Heart right ventricle (tissue), 16 donors: ENCODE results near the gene AGBL1. TPM values are rescaled to one million over a fixed set of nuclear protein-coding genes. Genes with fewer than 3 reads are reported as not detected.
A peak's percentile ranks its signal among the peaks of the same experiment; 100 is the strongest.
"Not testable (repeated sequence)": the region's sequence is repeated elsewhere in the genome, so short reads cannot be mapped to it uniquely, and the experiment has no call there.

Source experiments
- ATAC-seq, 8 donors: fragments of 200-7000 bp; cut with Tn5 transposase; one replicate each; pipeline ENCODE4 v1.9.1; 2020; ENCODE audit warnings: mild to moderate bottlenecking in 8 of 8, moderate library complexity in 8 of 8, moderate number of reproducible peaks in 1 of 8
- DNase-seq, 2 donors: peaks; one replicate each; pipeline ENCODE4 v3.0.0-alpha.2; 2020
- H3K27ac ChIP-seq, 10 donors: fragments of 200-600 bp; sonication (generic) in 2 of 10; one replicate each; pipeline versions ENCODE4 v1.5.0 to v1.8.0; 2020 to 2022; ENCODE audit warnings: mild to moderate bottlenecking in 3 of 10
- H3K27me3 ChIP-seq, 7 donors: fragments of 200-600 bp; one replicate each; pipeline ENCODE4 v1.8.0; 2021 to 2022; ENCODE audit warnings: mild to moderate bottlenecking in 2 of 7
- H3K36me3 ChIP-seq, 9 donors: fragments of 200-600 bp; sonication (generic) in 1 of 9; one replicate each; pipeline versions ENCODE4 v1.5.0 to v1.8.0; 2020 to 2022; ENCODE audit warnings: mild to moderate bottlenecking in 2 of 9
- H3K4me1 ChIP-seq, 9 donors: fragments of 200-600 bp; sonication (generic) in 1 of 9; one replicate each; pipeline versions ENCODE4 v1.5.0 to v1.8.0; 2020 to 2022; ENCODE audit warnings: mild to moderate bottlenecking in 4 of 9
- H3K4me3 ChIP-seq, 10 donors: fragments of 200-600 bp; sonication (generic) in 2 of 10; one replicate each; pipeline versions ENCODE4 v1.5.0 to v1.8.0; 2020 to 2022; ENCODE audit warnings: mild to moderate bottlenecking in 7 of 10, moderate library complexity in 2 of 10
- H3K9me3 ChIP-seq, 11 donors: fragments of 200-600 bp in 10 of 11; sonication (generic) in 2 of 11; one replicate each; pipeline versions ENCODE4 v1.5.0 to v1.8.0; 2013 to 2022; ENCODE audit warnings: mild to moderate bottlenecking in 2 of 11, control low read depth in 1 of 11, moderate library complexity in 1 of 11
- WGBS, 2 donors: extraction: QIAGEN DNeasy Blood & Tissue Kit; methylation state at CpG; one replicate each; pipeline ENCODE4 v1.1.7; 2013; ENCODE audit warnings: inconsistent platforms in 1 of 2; 5-methylcytosine and 5-hydroxymethylcytosine counted together
- intact Hi-C, 10 donors: fragments of 100-400 bp; cut with DNase I; formaldehyde crosslinking; loops; one replicate each; pipeline versions ENCODE4 v1.11.1 to v1.14.2; 2022
- polyA plus RNA-seq, 2 donors: library from polyadenylated mRNA; stranded (reverse); fragments of 200-250 nt; gene quantifications; one replicate each; pipeline ENCODE4 v1.2.3, GENCODE V29; 2013
- total RNA-seq, 10 donors: library from RNA; stranded (reverse); fragmentation: NEBNext Ultra II Directional in 3 of 10; extraction: Animal tissue kit (Norgen Biotek cat#: 25700) in 3 of 10; gene quantifications; one replicate each; pipeline versions ENCODE4 v1.2.1 to v1.2.4, GENCODE V29; 2021 to 2023
- TF ChIP-seq, protein P1 (sequence below), 9 donors: fragments of 200-600 bp; sonication (generic) in 2 of 9; IDR thresholded peaks; one replicate each; pipeline versions ENCODE4 v1.5.0 to v1.8.0; 2021 to 2022; ENCODE audit warnings: antibody characterized with exemption in 9 of 9, mild to moderate bottlenecking in 5 of 9, moderate library complexity in 1 of 9
- donor health status: Arrhythmogenic right ventricular cardiomyopathy.
- donor health status: ischemic (EF 13 %, LVEDD 7.1; RV severe dilation, severe dysfunction).
- donor health status: healthy with polysubstance abuse.
- donor health status: DM: no; HTN: yes; CAD: no.
- donor health status: DM: no; HTN: no; CAD: no.
- donor health status: ischemic (EF 25% LVEDD 6.9; RV normal size, moderate dysfunction).
- donor health status: ischemic (EF 25% LVEDD 5.7; RV mildly dilated, moderate dysfunction).
- donor health status: healthy.
- donor health status: DM: yes; HTN: yes; CAD: no.
- donor health status: Ischemic cardiomyopathy.
- donor health status: ischemic (EF 35%, LVEDD 5.7; RV mildly dilated, moderate dysfunction).
- donor health status: nonischemic (EF 11% LVEDD 7.7; RV severe dilation, severe dysfunction).
- donor health status: DM: yes; HTN: yes; CAD: no.
- donor health status: PGD.
- donor health status: ischemic (EF 29% LVEDD 5.4; RV normal size, mild dysfunction).
- donor health status: nonischemic (EF 23%, LVEDD 6.1; RV moderate dilation, normal function).

Gene AGBL1
- total and polyA plus RNA-seq, 12 donors: 0.02 to 0.13 (median 0.09) TPM; not detected in 7

DNA sequence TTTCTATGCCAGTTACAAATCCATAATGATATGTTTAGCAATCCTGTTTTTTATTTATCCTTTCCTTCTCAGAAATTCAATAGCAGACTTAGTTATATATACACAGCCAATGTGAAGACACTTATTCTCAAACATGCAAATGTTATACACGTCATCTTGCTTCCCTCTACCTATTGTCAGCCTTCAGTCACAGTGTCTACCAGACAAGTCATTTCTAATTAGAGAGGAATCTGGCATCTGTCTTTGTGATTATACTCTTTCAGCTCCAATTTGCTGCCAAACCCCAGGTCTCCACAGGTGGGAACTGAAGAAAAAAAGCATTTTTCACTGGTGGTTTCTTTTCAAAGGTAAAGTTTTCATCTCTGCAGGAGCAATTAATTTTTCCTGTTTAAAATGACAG, 793.1 kb downstream of the AGBL1 start:
- Histone ChIP-seq H3K9me3 (no peaks in the 10 kb centered on the region), H3K4me3 (no peak overlapping the region), H3K27ac (no peak overlapping the region), H3K36me3 (no peaks in the 10 kb centered on the region), H3K4me1 (peaks cover 0 to 10% (median 5%) of the 10 kb centered on the region in 9 donors), H3K27me3 (no peaks in the 10 kb centered on the region)
- 58 to 92% methylated on average over 1 of the region's 1 CpG for WGBS, 2 donors
- intact Hi-C loops: no loop called here
- TF ChIP-seq, protein P1, sequence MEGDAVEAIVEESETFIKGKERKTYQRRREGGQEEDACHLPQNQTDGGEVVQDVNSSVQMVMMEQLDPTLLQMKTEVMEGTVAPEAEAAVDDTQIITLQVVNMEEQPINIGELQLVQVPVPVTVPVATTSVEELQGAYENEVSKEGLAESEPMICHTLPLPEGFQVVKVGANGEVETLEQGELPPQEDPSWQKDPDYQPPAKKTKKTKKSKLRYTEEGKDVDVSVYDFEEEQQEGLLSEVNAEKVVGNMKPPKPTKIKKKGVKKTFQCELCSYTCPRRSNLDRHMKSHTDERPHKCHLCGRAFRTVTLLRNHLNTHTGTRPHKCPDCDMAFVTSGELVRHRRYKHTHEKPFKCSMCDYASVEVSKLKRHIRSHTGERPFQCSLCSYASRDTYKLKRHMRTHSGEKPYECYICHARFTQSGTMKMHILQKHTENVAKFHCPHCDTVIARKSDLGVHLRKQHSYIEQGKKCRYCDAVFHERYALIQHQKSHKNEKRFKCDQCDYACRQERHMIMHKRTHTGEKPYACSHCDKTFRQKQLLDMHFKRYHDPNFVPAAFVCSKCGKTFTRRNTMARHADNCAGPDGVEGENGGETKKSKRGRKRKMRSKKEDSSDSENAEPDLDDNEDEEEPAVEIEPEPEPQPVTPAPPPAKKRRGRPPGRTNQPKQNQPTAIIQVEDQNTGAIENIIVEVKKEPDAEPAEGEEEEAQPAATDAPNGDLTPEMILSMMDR (IDR thresholded peaks at IDR 0.05): no peak
- ATAC-seq: no peak
- no peak for DNase-seq

DNA sequence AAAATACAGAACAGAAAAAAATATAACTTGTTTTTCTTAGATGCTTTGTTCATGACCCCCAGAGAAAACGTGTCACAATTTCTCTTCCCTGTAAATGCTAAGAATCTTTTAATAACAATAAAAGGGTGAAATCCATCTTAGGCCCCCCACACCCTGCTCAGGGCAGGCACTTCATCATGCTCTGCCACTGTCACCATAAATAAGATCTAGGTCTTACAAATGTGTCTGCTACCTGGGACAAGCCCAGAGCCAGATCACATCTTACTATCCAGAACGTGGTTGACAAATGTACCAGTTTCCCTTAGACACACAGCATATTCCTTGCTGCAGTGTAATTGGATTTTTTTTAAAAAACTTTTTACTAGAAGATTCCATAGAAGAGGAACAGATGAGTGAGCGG, 795.4 kb downstream of the AGBL1 start:
- no peak overlapping the region for H3K27ac ChIP-seq
- H3K4me3 ChIP-seq: no peak overlapping the region
- 80 to 95% methylated on average over 3 of the region's 3 CpGs for WGBS, 2 donors
- intact Hi-C loops: no loop called here
- H3K9me3 ChIP-seq: no peaks in the 10 kb centered on the region
- H3K4me1 ChIP-seq: peaks cover 0 to 24% (median 5%) of the 10 kb centered on the region in 9 donors
- H3K27me3 ChIP-seq: no peaks in the 10 kb centered on the region
- H3K36me3 ChIP-seq: no peaks in the 10 kb centered on the region
- TF ChIP-seq, protein P1 (IDR thresholded peaks at IDR 0.05): no peak
- ATAC-seq (no peak), DNase-seq (no peak)

DNA sequence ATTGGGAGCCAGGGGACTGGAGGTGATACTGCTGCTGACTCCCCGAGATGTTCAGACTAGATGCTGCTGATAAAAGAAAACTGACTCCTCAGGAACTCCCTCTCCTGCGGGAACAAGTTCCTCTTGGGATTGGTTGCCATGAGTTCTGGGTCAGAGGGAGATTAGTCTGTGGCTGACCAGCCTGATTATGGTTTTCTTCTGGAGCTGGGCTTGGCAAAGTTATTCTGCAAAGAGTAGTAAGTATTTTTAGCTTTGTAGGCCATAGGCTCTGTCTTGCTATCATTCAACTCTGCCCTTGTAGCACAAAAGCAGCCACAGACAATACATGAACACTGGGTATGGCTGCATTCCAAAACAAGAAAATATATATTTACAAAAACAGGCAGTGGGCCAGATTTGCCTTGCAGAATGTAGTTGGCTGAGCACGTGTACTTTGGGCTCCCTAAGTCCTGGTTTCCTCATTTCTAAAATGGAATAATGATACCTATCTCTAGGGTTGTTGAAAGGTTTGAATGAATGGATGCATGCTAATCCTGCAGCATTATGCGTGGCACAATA, 796.8 kb downstream of the AGBL1 start:
- TF ChIP-seq, protein P1 (IDR thresholded peaks at IDR 0.05): no peak
- H3K27ac ChIP-seq: peak overlapping the region in 1 of 10 donors; percentile 22
- H3K4me3 ChIP-seq: no peak overlapping the region
- peaks cover 0 to 24% (median 5%) of the 10 kb centered on the region in 9 donors for H3K4me1 ChIP-seq
- intact Hi-C loops: no loop called here
- no peaks in the 10 kb centered on the region for H3K27me3 ChIP-seq
- WGBS, 2 donors: 58 to 62% methylated on average over 4 of the region's 4 CpGs
- DNase-seq (no peak), ATAC-seq (peak in 1 of 8 donors; percentile 37)
- no peaks in the 10 kb centered on the region for H3K36me3 ChIP-seq
- H3K9me3 ChIP-seq: no peaks in the 10 kb centered on the region

DNA sequence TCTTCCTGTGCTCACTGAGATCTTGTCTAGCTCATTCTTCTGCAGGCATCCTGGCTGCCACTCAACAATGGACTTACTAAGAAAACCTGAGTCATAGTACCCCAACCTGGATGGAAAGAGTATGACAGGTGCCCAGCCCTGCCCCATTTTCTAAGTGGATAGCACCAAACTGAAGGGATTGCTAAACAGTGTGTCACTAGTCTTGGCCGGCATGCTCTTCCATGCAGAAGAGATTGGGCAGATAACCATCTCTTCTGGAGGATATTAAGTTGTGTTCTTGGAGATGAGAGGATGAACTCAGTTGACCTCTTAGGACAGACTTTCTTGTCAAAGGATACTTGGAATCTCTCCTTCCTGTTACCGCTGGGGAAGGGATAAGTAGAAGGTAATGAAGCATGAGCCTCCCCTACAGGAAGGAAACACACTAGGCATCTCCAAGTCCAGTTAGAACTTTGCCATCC, 797.5 kb downstream of the AGBL1 start:
- DNase-seq (no peak), ATAC-seq (no peak)
- H3K9me3 ChIP-seq: no peaks in the 10 kb centered on the region
- H3K27me3 ChIP-seq: no peaks in the 10 kb centered on the region
- no peaks in the 10 kb centered on the region for H3K36me3 ChIP-seq
- TF ChIP-seq, protein P1 (IDR thresholded peaks at IDR 0.05): no peak
- 54 to 70% methylated on average over 2 of the region's 2 CpGs for WGBS, 2 donors
- no peak overlapping the region for H3K4me3 ChIP-seq
- H3K27ac ChIP-seq: no peak overlapping the region
- intact Hi-C loops: no loop called here
- peaks cover 0 to 24% (median 5%) of the 10 kb centered on the region in 9 donors for H3K4me1 ChIP-seq

DNA sequence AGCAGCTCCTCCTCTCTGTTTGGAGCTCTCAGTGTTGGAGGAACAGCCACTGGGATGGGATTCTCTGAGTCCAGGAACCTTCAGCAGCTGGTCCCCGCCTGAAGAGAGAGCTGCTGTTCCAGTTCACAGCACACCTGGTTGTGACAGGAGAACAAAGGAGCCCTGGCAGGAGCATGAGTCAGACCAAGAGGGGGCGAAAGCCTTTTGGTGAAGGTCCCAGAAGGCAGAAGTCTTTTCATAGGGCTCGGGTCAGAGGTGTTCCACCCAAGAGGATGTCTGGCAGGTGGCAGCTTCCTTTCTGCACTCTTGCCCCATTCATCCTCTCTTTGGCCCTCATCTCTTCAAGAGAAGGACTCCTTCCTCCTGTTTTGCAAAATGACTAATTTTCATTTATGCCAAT, 799.2 kb downstream of the AGBL1 start:
- H3K4me3 ChIP-seq, H3K27ac ChIP-seq, H3K27me3 ChIP-seq, intact Hi-C loops, H3K36me3 ChIP-seq, DNase-seq, H3K9me3 ChIP-seq, ATAC-seq: not testable (repeated sequence)
- WGBS, 2 donors: 78 to 82% methylated on average over 3 of the region's 3 CpGs
- H3K4me1 ChIP-seq: peaks cover 0 to 24% (median 5%) of the 10 kb centered on the region in 9 donors
